HCT116 (cell line): ENCODE data around the gene SEMA4B. TPM values are rescaled to one million over a fixed set of nuclear protein-coding genes. Genes with fewer than 3 reads are reported as not detected.

Experiments used
- ATAC-seq: fragments of 200-7000 bp; cut with Tn5 transposase; 2 replicates; pipeline ENCODE4 v1.9.1; 2020; ENCODE audit warnings: mild to moderate bottlenecking, moderate library complexity
- BruUV-seq: library from RNA; stranded (reverse); fragments of 400-500 nt; replicated peaks from 2 replicates; lab custom pipeline; 2021; lab: Mats Ljungman, UMichigan
- CTCF ChIA-PET: fragments of 300-600 bp; sonication (Branson Sonifier 250); formaldehyde crosslinking; loops from one replicate; lab custom pipeline; 2021; ENCODE audit warnings: antibody characterized with exemption; lab: Charles Lee
- POLR2A ChIA-PET: fragments of 300-600, 350-600 bp; sonication (Branson Sonifier 250); formaldehyde crosslinking; loops from one replicate; lab custom pipeline; 2021; ENCODE audit warnings: antibody characterized with exemption; lab: Charles Lee
- RAD21 ChIA-PET, 2 experiments: fragments of 300-600 bp; sonication (Branson Sonifier 250); formaldehyde crosslinking; loops; one replicate each; lab custom pipeline; 2023; ENCODE audit warnings: low total read pairs in 2 of 2; ENCODE audit not compliant: uncharacterized antibody in 2 of 2, unreplicated experiment in 2 of 2, low non-redundant PET in 1 of 2; lab: Charles Lee
- DNase-seq: peaks from one replicate; pipeline ENCODE4 v3.0.0-alpha.2; 2010; ENCODE audit warnings: low read depth, low spot score
- H2AFZ ChIP-seq: fragments of 200-600 bp; shearing (Covaris generic), sonication (generic); 2 replicates; pipeline ENCODE4 v1.6.1; 2017; ENCODE audit warnings: low read depth, mixed run types, mixed read lengths, antibody characterized with exemption, low read length; ENCODE audit not compliant: poor library complexity, severe bottlenecking
- H3K27ac ChIP-seq: 2 replicates; pipeline ENCODE4 v1.5.1; 2012; ENCODE audit warnings: low read depth, low read length
- H3K27me3 ChIP-seq: fragments of 200-600 bp; sonication (generic); 2 replicates; pipeline ENCODE4 v1.6.1; 2016; ENCODE audit warnings: mixed run types, low read length, mixed read lengths; ENCODE audit not compliant: insufficient read depth
- H3K36me3 ChIP-seq, 2 experiments: fragments of 200-500 bp in 1 of 2; fragments of 200-600 bp in 1 of 2; sonication (Bioruptor generic) in 1 of 2; sonication (generic) in 1 of 2; 2 replicates each; pipeline versions ENCODE4 v1.5.1 to v1.6.1; 2014 to 2016; ENCODE audit warnings: low read length in 2 of 2, inconsistent platforms in 1 of 2, mixed read lengths in 1 of 2, mixed run types in 1 of 2; ENCODE audit not compliant: insufficient read depth in 2 of 2, control insufficient read depth in 1 of 2
- H3K4me1 ChIP-seq, 2 experiments: fragments of 200-600 bp in 1 of 2; sonication (generic) in 1 of 2; 2 replicates each; pipeline versions ENCODE4 v1.5.1 to v1.6.1; 2012 to 2017; ENCODE audit warnings: low read length in 2 of 2, inconsistent platforms in 1 of 2, mild to moderate bottlenecking in 1 of 2, mixed read lengths in 1 of 2, mixed run types in 1 of 2, moderate library complexity in 1 of 2; ENCODE audit not compliant: insufficient read depth in 2 of 2, control insufficient read depth in 1 of 2
- H3K4me2 ChIP-seq: fragments of 200-600 bp; sonication (generic); 2 replicates; pipeline ENCODE4 v1.6.1; 2017; ENCODE audit warnings: mixed run types, low read length, mixed read lengths
- H3K4me3 ChIP-seq, 2 experiments: fragments of 200-600 bp in 1 of 2; sonication (generic) in 1 of 2; replicated peaks in 1 of 2; 2 replicates each; pipeline ENCODE4 v1.5.1; 2011 to 2016; ENCODE audit warnings: low read length in 2 of 2, control low read depth in 1 of 2, low read depth in 1 of 2, mild to moderate bottlenecking in 1 of 2, mixed read lengths in 1 of 2, mixed run types in 1 of 2
- H3K79me2 ChIP-seq: fragments of 200-600 bp; sonication (generic); 2 replicates; pipeline ENCODE4 v1.6.1; 2017; ENCODE audit warnings: mild to moderate bottlenecking, mixed run types, low read length, moderate library complexity, mixed read lengths; ENCODE audit not compliant: insufficient read depth
- H3K9ac ChIP-seq: fragments of 200-600 bp; sonication (generic); 2 replicates; pipeline ENCODE4 v1.6.1; 2016; ENCODE audit warnings: low read length, mixed read lengths
- H3K9me2 ChIP-seq: fragments of 200-600 bp; sonication (generic), shearing (Covaris generic); 2 replicates; pipeline ENCODE4 v1.6.1; 2017; ENCODE audit warnings: mixed run types, mild to moderate bottlenecking, moderate library complexity; ENCODE audit not compliant: insufficient read depth
- H3K9me3 ChIP-seq, 2 experiments: fragments of 200-500 bp in 1 of 2; fragments of 200-600 bp in 1 of 2; sonication (Bioruptor generic) in 1 of 2; sonication (generic) in 1 of 2; 2 replicates each; pipeline ENCODE4 v1.6.1; 2014 to 2017; ENCODE audit warnings: low read length in 2 of 2, mixed read lengths in 2 of 2, inconsistent platforms in 1 of 2, low read depth in 1 of 2, mild to moderate bottlenecking in 1 of 2, mixed run types in 1 of 2, moderate library complexity in 1 of 2; ENCODE audit not compliant: control insufficient read depth in 1 of 2, insufficient read depth in 1 of 2
- H4K20me1 ChIP-seq: fragments of 200-600 bp; sonication (generic), shearing (Covaris generic); 2 replicates; pipeline ENCODE4 v1.6.1; 2017; ENCODE audit warnings: mixed run types, mild to moderate bottlenecking, moderate library complexity; ENCODE audit not compliant: insufficient read depth
- EGR1 ChIP-seq: IDR thresholded peaks from 2 replicates; pipeline ENCODE4 v1.6.1; 2012; ENCODE audit warnings: low read depth
- POLR2A ChIP-seq: IDR thresholded peaks from 2 replicates; pipeline ENCODE4 v1.7.0; 2011; ENCODE audit warnings: borderline replicate concordance; ENCODE audit not compliant: insufficient read depth, insufficient read length; ENCODE audit errors: extremely low read depth
- POLR2AphosphoS5 ChIP-seq: IDR thresholded peaks from 2 replicates; pipeline ENCODE4 v1.6.1; 2011; ENCODE audit warnings: mild to moderate bottlenecking, low read depth, low read length, moderate library complexity
- SRF ChIP-seq: IDR thresholded peaks from 2 replicates; pipeline ENCODE4 v1.6.1; 2012; ENCODE audit warnings: low read depth
- intact Hi-C: fragments of 100-400 bp; cut with micrococcal nuclease; formaldehyde crosslinking; loops from 2 replicates; pipeline ENCODE4 v1.10.0; 2022
- total RNA-seq: library from RNA; stranded (reverse); gene quantifications from one replicate; pipeline ENCODE4 v1.2.1, GENCODE V29; 2021; ENCODE audit not compliant: unreplicated experiment

The SEMA4B gene
- total RNA-seq, 1 experiment from 2014 or later: 98.6 TPM

- no peaks in the 10 kb centered on the region for H3K9me2 ChIP-seq
- no peak overlapping the region for H2AFZ ChIP-seq
- no peaks in the 10 kb centered on the region for H4K20me1 ChIP-seq
- POLR2A ChIA-PET: no interaction called here
- no peaks in the 10 kb centered on the region for H3K9me3 ChIP-seq
- TF ChIP-seq POLR2AphosphoS5 (no peak), EGR1 (no peak)
- TF ChIP-seq, all 23 proteins: peak for 0
- no peak overlapping the region for H3K27ac ChIP-seq
- H3K4me1 ChIP-seq: peaks cover 28 to 60% of the 10 kb centered on the region in 2 experiments
- RAD21 ChIA-PET: no interaction called here
- no peak overlapping the region for H3K4me3 ChIP-seq
- peak overlapping the region; percentile 74; the same call in 1 of the 2 replicates for H3K4me2 ChIP-seq
- DNase-seq (no peak), ATAC-seq (no peak)
- H3K27me3 ChIP-seq: no peaks in the 10 kb centered on the region
- BruUV-seq: no TSS peak
- CTCF ChIA-PET: interaction anchor here (1.1 kb wide), 1 partner anchor 75 kb away, joined by 3 read pairs; the partner anchor contains the start of genes CIB1 and GDPGP1
- intact Hi-C loops: no loop called here
- H3K9ac ChIP-seq: 0 out of 2 replicates have a peak overlapping the region, but pooled peaks have one; percentile 42
- H3K79me2 ChIP-seq: no peaks in the 10 kb centered on the region
- no peaks in the 10 kb centered on the region for H3K36me3 ChIP-seq
These were observed 41.9 kb upstream of the SEMA4B start for GRCh38 chr15:90159213-90159612.

GRCh38 chr15:90160781-90161727, 40.1 kb upstream of the SEMA4B start:
- Histone ChIP-seq H3K36me3 (no peaks in the 10 kb centered on the region), H3K9ac (no peak overlapping the region), H3K27me3 (no peaks in the 10 kb centered on the region), H3K9me2 (no peaks in the 10 kb centered on the region), H3K4me1 (peaks cover 39 to 79% of the 10 kb centered on the region in 2 experiments), H3K79me2 (no peaks in the 10 kb centered on the region), H4K20me1 (no peaks in the 10 kb centered on the region), H3K4me2 (peak overlapping the region; percentile 43), H2AFZ (no peak overlapping the region), H3K27ac (peak overlapping the region; percentile 8; the same call in 1 of the 2 replicates), H3K9me3 (no peaks in the 10 kb centered on the region), H3K4me3 (no peak overlapping the region)
- CTCF ChIA-PET: interaction anchor here (1.0 kb wide), 1 partner anchor 53 kb away, joined by 6 read pairs; no protein-coding TSS in a partner anchor
- no TSS peak for BruUV-seq
- no peak for ATAC-seq
- TF ChIP-seq POLR2AphosphoS5: peak; percentile 48; the same call in 1 of the 2 replicates
- no peak for TF ChIP-seq POLR2A
- no peak for TF ChIP-seq SRF
- intact Hi-C loops: no loop called here
- POLR2A ChIA-PET: interaction anchor here (1.2 kb wide), 1 partner anchor 12 kb away, joined by 3 read pairs; no protein-coding TSS in a partner anchor
- RAD21 ChIA-PET: no interaction called here
- DNase-seq: no peak
